HG03520 (cell line): ENCODE results near the gene CST3.
"Not testable (repeated sequence)": the region's sequence is repeated elsewhere in the genome, so short reads cannot be mapped to it uniquely, and the experiment has no call there.

ENCODE experiments used
- ATAC-seq: cut with Tn5 transposase; IDR thresholded peaks from one replicate; pipeline ENCODE4 v1.9.1; 2021; ENCODE audit warnings: mild to moderate bottlenecking, moderate library complexity; ENCODE audit not compliant: unreplicated experiment

CST3 gene

GRCh38 chr20:23644164-23644563 is 6.4 kb upstream of the CST3 start:
- no peak for ATAC-seq

DNA sequence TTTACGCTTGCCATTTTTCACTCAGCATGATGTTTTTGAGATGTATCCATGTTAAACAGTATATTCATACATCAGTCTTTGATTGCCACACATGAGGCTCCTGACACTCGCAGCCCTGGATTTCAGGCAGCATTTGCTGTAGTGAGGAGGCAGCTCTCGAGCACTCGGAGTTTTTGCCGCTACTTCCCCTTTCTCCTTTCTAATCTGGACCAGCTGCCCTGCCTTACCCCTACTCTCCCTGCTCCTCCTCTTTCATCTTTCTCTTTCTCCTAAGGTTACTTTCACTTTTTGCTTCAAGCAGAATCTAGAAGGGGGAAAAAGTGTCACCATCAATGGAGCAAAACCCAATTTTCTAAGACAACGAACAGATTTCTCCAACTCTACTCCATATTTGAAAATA is 5.9 kb upstream of the CST3 start:
- ATAC-seq = no peak

DNA sequence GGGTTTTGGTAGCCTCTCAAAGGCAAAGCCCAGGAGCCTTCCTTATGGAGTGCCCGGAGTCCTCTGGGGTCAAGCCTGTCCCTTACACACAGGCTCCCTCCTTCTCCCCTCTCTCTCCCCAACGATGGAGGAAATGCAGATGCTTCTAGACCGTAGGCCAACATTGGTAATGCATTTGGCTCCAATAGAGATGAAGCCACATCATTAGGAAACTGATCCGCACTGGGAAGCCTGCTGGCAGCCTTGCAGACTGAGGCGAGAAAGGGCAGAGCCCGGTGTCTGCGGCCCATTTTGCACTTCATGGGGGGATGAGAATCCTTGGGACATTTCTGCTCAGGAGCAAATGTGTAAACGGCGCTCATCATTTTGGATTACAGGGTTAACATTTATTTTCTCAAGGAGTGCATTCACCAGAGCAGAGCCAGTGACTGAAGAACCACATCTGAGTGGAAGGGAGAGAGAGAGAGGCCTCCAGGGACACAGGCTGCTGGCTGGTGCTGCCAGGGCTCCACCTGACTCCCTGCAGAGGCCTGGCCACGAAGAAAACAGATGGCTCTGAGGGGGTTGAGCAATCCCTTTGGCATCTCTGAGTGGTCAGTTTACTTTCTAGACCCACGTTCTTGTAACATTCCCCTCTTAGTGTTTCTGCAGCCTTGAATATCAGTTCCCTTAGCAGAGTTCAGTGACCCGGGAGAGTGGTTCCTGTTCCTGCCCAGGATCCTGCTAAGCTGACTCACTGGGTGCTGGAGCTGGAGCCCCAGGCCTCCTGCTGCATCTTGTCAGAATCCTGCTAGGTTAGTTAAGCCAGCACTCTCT is 4.4 kb upstream of the CST3 start:
- ATAC-seq = no peak

GRCh38 chr20:23640671-23641667 is 3.2 kb upstream of the CST3 start:
- ATAC-seq = no peak

DNA sequence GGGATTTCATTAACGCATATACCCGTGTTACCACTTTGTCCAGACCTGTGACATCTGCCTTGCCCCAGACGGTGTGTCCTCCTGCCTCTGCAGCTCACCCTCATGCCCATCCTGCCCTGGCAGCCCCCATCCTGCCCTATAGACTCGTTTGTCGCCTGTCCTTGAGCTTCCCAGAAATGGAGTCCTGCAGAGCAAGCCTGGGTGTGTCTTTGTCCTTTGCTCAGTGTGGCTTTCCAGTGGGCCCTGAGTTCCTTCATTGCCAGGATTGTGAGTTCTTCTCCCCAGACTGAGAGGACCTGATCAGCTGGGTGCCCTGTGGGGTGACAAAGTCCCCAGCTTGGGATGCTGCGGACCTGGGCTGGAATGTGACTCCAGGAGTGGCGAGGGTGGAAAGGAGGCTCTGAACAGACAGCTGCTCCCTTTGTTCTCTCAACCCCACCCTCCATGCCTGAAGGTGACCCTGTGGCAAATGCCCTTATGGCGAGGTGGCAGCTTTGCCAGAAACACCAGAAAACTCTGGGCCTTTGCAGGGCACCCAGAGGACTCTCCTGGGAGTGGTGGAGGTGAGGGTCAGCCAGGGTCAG is 2.4 kb upstream of the CST3 start:
- ATAC-seq = no peak

- no peak for ATAC-seq
Observed at GRCh38 chr20:23639490-23639958, 1.8 kb upstream of the CST3 start.

DNA sequence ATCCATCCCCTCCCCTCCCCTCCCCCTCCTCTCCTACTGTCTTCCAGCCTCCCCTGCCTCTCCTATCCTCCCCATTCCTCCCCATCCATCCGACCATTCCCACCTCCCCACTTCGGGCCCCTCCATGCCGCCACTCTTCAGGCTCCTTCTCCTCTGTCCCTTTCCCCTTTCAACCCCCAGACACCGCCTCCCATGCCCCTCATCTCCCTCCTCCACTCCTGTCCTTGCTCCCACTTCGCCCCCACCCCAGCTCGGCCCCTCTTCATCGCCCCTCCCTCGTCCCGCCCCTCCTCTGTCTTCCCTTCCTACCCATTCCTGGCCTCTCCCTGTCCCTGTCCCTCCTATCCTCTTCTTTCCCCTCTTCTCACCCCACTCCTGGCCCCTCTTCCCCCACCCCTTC is 554 bp upstream of the CST3 start:
- ATAC-seq = no peak

DNA sequence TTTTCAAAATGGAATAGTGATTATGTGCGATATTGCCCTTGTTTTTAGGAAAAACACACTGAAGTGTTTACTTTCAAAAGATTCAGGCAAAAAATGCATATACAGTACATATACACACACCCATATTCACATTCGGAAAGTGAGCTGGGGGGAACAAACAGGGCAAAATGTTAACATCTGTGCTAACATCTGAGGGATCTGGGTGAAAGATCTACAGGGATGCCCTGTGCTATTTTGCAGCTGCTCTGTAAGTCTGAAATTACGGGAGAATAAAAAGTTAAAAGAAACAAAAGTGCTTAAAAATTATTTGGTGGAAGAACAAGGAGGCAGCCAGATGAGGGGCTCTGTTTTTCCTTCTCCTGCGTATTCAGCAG is 860 bp downstream of the CST3 start:
- ATAC-seq = no peak

DNA sequence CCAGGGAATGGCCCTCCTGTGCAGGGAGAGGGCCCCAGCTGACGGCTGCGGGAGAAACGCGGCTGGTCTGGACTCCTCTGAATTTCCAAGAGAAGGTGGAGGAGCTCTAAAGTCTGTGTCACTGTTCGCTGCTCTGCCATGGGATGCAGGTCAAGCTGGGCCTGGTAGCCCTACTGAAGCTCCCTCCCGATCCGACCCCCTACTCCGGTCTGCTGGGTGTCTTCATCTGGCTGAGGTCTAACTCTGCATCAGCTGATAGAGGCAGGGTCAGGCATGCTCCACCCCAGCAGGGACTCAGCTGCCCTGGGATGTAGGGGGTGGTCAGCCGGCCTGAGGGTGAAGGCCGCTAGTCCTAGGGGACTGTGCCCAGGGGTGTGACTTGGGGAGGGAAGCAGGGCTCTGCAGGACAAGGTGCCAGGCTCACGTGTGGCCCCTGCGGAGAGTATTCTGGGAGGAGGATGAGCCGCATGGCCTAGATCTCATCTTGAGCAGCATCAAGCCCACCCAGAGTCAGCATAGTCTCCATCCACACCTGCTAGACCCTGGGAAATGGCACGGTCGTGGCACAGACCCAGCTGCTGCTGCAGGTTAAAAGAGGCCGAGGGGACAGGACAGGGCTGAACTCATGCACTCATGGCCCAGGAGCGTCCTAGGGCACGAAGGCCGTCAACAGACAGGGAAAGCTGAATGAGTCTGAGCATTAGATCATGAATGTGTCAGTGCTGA is 1.4 kb downstream of the CST3 start:
- no peak for ATAC-seq

DNA sequence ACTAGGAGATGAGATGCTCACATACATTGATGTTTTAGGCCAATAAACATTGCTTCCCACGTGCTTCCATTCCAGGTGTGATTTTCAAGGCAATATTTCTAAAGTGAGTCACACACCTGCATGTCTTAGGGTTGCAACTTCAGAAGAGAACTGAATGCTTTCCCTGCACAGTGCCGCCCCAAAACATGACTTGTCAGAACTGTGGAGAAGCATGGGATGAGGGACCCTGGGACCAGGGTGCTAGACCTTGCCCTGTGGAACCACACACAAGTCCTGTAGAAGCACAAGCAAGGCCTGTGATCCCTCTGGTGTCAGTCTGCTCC is 2.0 kb downstream of the CST3 start:
- not testable (repeated sequence) for ATAC-seq

DNA sequence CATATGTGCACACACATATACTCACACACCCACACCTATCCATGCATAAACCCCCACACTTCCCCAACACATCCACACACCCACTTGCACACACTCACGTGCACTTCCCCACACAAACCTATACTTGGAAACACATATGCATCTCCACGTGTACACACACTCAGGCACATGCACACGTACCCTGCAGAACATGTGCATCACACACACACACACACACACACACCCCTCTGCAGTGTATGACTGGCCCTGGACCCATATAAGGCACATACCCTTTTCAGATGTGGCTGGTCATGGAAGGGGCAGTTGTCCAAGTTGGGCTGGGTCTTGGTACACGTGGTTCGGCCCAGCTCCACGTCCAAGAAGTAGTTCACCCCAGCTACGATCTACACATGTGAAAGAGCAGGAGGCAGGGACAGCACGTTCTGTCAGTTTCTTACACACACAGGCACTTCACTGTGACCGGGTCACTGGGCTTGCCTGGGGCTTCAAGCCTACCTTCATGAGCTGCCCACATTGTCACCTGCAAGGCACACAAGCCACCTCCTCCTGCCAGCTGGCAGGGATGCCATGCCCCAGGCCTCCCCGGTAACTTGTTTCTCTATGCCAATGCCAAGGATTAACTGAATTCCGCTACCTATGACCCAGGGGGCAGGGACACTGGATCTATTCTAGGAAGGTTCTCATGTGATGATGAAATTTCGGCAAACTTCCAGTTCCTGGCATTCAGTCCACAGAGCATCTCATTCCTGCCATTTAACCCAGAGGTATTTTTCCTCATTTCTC is 2.6 kb downstream of the CST3 start:
- no peak for ATAC-seq

DNA sequence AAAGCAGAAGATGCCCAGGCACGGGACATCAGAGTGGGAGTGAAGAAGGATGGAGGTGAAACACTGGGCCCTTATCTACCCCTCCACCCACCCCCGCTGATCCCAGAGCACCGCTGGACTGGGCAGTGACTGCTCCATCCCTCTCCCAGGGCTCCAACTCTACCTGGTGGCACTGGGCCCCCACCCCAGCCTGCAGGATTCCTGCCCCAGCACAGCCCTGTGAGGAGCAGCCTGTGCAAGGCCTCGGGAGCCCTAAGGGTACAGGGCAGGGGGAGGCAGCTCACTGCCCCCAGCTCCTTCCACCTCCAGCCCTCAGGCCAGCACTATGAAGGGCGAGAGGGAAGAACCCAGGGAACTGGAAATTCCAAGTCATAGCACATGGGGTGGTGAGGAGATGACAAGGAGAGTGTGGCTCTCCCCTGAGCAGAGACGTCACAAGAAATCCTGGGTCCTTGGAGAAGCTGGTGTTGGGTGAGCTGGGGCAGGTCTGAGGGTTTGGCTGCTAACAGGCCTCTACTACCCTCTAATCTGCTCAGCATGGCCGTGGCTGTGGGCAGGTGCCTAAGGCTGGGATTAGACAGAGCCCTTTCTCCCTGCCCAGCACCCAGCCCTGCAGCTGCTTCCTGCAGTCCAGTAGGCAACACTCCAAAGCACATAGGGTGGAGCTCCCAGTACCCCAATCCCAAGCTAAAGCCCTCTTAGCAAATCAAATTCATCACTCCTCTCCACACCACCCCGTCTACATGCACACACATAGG is 3.5 kb downstream of the CST3 start:
- no peak for ATAC-seq

DNA sequence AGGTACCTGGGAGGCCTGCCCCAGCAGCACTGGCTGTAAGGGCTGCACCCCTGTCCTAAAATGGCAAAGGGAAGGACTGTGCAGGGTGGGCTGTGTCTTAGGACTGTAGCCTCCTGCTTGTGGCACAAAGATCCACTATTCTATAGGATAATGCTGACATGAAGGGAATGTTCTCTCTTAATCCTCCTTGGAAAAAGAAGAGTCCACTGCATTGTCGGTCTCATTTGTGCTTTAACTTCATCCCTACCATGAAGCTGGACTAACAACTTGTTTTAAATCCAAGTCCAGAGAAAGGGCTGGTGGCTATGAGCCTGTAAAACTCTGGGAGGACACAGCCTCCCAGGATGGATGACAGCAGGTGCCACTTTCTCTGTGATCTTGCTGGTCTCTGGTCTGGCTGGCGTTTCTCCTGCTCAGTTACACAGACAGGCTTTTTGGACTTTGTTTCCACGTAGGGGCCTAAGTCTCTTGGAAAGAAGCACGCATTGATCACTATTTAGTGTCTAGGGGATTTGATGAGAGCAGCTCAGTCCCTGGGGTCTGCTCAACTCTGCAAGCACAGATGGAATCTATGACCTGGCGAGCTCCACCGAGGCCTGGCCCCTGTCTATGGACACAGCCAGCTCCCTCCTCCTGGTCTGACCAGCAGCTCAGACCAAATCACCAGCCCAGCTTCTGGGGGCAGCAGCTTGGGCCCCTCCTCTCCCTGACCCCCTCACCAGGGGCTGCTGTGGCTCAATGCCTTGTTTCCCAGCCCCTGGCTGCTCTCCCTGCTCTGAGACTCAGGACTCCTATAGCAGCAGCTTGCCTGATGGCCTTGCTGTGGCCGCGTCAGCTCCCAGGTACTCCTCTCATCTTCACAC is 4.8 kb downstream of the CST3 start:
- ATAC-seq = no peak

DNA sequence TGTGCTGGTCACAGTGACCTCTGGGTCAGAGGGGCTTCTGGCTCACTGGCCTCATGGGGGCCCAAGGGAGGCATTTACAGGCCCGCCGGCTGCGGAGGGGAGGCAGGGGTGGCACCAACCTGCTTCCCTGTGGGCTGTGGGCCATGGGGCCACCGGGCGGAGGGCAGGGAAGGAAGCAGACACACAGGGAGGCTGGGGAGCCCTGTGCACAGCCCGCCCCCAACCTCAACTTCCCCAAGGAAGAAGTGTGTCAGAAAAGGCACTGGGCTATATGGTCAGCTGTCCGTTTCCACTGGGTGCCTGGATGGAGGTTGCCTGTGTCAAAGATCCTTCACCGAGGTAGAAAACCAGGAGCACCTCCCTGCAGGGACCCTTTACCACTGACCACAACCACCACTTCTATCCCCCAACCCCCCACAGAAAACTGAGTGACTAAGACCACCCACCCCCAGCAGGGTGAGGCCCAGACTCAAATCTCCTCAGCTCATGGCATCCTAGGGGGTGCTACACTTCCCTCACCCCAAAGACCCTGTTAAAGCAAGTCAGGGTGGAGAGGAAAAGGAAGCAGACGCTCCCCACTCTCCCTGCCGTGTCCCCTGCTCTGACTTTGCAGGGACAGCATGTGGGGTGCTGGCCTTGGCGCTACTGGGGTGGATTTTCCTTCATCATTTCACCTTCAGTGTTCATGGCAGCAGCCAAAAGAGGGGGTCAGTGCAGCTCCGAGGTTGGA is 5.6 kb downstream of the CST3 start:
- ATAC-seq = no peak

DNA sequence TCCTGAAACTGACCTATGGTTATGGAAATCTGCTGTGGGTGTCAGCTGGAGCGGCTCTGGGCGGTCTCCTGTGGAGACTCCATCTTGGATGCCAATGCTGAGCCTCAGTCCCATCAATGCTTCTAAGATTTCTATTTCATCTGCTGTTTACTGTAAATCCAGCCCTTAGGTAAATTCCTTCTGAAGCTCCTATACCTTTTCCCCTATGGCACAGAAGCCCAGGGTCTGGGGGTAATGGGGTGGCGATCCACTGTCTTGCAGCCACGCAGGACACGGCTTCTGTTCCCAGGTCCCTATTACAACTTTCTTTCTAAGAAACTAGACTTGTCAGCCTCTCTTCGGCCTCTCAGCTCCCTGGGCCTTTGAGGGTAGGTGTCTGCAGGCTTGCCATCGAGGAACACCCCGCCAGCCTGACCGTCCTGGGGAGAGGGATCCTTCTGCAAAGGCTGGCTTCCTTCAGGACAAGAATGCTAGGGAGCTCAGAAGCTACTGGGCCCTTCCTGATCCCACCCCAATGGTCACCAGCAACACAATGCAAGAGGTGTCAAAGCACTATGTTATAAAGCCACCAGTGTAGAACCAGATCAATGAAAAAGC is 6.4 kb downstream of the CST3 start:
- ATAC-seq = no peak

DNA sequence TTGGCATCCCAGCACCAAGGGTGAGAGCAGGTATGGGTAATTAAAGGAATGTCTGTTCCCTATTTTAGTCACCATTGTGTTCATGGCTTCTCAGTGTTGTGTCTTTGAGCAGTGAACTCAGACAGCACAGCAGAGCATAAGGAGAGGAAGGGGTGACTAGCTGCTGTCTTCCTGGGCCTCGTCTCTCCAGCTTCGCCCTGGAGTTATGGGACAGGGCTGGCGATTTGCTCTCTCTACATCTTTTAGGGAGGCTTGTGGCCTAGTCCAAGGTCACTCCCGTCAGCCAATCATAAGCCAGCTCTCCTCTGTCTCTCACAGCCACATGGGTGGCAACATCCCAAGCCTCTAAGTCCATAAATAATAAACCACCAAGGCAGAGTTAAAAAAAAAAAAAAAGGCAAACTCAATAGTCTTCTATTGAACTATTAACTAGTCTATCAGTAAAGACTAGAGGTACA is 7.3 kb downstream of the CST3 start:
- ATAC-seq = no peak
